GM20000 (cell line): ENCODE data around the gene ATG5.

Experiments
- DNase-seq: peaks from one replicate; pipeline ENCODE4 v3.0.0; 2012; ENCODE audit warnings: low spot score
- TF ChIP-seq, protein P1 (sequence below): IDR thresholded peaks from 2 replicates; pipeline ENCODE4 v1.5.1; 2012; ENCODE audit warnings: mild to moderate bottlenecking, control low read depth; ENCODE audit errors: extremely low read depth, missing control alignments

Gene ATG5

DNA sequence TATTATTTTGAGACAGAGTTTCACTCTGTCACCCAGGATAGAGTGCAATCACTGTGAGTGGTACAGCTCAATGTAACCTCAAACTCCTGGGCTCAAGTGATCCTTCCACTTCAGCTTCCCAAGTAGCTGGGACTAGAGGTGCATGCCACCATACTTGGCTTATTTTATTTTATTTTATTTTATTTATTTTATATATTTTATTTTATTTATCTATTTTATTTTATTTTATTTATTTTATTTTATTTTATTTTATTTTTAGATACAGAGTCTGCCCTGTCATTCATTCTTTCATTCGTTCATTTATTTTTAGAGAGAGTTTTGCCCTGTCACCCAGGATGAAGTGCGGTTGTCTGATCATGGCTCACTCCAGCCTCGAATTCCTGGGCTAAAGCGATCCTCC is 35.5 kb downstream of the ATG5 start:
- TF ChIP-seq, protein P1, sequence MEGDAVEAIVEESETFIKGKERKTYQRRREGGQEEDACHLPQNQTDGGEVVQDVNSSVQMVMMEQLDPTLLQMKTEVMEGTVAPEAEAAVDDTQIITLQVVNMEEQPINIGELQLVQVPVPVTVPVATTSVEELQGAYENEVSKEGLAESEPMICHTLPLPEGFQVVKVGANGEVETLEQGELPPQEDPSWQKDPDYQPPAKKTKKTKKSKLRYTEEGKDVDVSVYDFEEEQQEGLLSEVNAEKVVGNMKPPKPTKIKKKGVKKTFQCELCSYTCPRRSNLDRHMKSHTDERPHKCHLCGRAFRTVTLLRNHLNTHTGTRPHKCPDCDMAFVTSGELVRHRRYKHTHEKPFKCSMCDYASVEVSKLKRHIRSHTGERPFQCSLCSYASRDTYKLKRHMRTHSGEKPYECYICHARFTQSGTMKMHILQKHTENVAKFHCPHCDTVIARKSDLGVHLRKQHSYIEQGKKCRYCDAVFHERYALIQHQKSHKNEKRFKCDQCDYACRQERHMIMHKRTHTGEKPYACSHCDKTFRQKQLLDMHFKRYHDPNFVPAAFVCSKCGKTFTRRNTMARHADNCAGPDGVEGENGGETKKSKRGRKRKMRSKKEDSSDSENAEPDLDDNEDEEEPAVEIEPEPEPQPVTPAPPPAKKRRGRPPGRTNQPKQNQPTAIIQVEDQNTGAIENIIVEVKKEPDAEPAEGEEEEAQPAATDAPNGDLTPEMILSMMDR, result no peak
- DNase-seq, result no peak

DNA sequence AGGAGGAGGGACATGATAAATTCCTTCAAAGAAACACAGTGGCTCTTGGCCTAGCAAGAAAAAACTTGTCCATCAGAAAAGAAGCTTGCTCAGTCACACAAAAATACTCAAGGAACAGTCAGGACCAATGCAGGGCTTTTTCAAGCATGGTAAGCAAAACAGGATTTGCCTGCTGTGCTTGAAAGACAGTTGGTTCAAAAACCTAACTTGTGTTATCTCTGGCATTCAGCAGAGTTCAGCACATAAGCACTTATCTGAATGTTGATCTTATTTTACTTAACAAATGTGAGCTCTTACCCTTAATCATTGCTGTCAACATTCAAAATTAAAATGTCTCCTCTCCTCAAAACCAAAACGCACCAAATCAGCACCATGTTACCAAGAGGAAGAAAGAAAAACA is 38.3 kb downstream of the ATG5 start:
- TF ChIP-seq, protein P1, result no peak
- no peak for DNase-seq

DNA sequence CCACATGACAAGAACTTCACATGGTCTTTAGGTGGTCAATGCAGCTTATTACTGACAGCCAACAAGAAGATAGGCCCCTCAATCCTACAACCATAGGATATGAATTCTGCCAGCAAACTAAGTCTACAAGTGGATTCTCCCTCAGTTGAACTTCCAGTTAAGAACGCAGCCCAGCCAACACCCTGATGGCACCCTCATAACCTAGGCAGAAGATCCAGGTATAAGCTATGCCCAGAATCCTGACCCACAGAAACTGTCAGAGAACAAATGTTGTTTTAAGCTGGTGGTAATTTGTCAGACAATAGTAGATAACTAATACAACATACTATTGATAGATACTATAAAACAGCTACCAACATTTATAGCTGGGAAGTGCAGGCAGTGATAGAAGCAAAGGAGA is 38.8 kb downstream of the ATG5 start:
- TF ChIP-seq, protein P1, result no peak
- DNase-seq, result no peak

DNA sequence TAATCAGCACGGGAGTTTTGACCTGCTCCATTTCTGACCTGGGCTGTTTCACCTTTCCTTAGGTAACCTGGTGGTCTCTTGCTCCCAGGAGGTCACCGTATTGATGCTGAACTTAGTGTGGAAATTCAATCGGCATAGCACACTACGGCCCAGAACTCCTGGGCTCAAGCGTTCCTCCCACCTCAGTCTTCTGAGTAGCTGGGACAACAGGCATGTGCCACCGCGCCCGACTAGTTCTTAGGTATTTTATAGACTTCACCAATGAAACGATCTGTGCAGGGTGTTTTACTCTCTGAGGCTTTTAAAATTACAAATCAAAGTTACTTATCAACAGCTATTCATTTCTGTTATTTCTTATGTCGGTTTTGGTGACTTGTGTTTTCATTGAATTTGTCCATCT is 42.1 kb downstream of the ATG5 start:
- DNase-seq, result no peak

DNA sequence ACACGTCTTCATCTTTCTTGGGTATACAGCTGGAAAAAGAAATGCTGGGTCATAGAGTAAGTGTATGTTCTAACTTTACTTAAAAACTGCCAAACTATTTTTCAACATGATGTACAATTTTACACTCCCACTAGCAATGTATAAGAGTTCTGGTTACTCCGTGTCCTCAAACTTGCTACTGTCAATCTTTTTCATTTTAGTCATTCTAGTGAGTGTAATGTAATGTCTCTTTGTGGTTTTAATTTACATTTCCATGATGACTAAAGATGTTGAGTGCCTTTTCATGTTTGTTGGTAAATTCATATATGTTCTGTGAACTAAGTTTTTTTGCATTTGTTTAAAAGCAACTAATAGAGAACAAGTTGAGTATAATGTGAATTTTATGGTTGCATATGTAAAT is 43.9 kb downstream of the ATG5 start:
- no peak for DNase-seq
- TF ChIP-seq, protein P1, result no peak

More for the DNA sequence above, 42.1 kb downstream of the ATG5 start:
- TF ChIP-seq, protein P1, result no peak

DNA sequence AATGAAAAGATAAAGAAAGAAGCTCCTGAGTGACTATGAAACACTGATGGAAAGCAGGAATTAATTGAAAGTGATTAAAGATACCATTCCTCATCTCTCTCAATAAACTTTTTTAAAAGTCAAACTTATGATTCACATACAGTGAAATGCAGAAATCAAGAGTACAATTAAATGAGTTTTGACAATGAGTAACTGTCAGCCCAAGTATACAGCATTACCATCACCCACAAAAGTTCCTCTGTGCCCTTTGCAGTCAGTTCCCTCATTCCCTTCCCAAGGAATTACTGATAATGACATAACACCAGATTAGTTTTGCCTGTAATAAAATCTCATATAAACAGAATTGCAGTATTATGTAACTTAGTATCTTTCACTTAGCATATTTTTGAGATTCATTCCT is 44.5 kb downstream of the ATG5 start:
- TF ChIP-seq, protein P1, result no peak
- no peak for DNase-seq

DNA sequence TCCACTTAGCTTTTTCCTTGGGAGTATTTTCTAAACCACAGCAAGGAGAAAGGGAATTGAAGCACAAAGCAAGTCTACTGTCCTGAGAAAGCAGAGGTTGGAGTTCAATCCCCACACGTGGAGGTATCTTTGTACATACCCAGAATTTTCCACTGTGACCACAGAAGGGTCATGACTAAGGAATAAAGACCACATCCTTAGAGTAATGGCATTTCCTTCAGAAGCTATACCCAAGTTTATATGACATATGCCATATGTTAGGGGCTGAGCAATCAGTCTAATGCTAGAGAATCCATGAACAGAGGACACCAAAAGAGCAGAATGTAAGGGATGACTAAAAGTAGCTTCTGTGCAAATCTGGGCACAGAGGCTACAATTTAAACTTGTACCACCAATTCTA is 46.4 kb downstream of the ATG5 start:
- TF ChIP-seq, protein P1, result no peak

More for the DNA sequence above, 46.4 kb downstream of the ATG5 start:
- no peak for DNase-seq
